Umbilical cord (tissue), 2 donors: ENCODE results near the gene ANO1. TPM values are rescaled to one million over a fixed set of nuclear protein-coding genes. Genes with fewer than 3 reads are reported as not detected.

ENCODE experiments used
- DNase-seq: peaks from one replicate; pipeline ENCODE4 v3.0.0-alpha.2; 2015; ENCODE audit warnings: low spot score
- total RNA-seq: library from RNA; depleted of rRNA; stranded (reverse); fragments of >200 nt; gene quantifications from one replicate; pipeline ENCODE4 v1.2.3, GENCODE V29; 2014; ENCODE audit warnings: low replicate concordance; ENCODE audit not compliant: insufficient read depth

ANO1 gene
- total RNA-seq, 1 donor from 2014 or later, result 4.6 TPM

- peak; percentile 67 for DNase-seq
Observed at GRCh38 chr11:70095541-70096252, 17.6 kb downstream of the ANO1 start.

- DNase-seq, result no peak
Observed at GRCh38 chr11:70097783-70098563, 19.9 kb downstream of the ANO1 start.

- DNase-seq, result no peak
Observed at GRCh38 chr11:70098936-70099335, 20.8 kb downstream of the ANO1 start.

GRCh38 chr11:70099578-70100279 lies 21.6 kb downstream of the ANO1 start:
- DNase-seq, result peak; percentile 56

GRCh38 chr11:70100280-70100603 lies 22.1 kb downstream of the ANO1 start:
- no peak for DNase-seq

GRCh38 chr11:70100791-70101190 lies 22.7 kb downstream of the ANO1 start:
- no peak for DNase-seq

GRCh38 chr11:70103256-70103975 lies 25.3 kb downstream of the ANO1 start:
- DNase-seq, result no peak

GRCh38 chr11:70104419-70104818 lies 26.3 kb downstream of the ANO1 start:
- peak; percentile 69 for DNase-seq

GRCh38 chr11:70104961-70105360 lies 26.8 kb downstream of the ANO1 start:
- no peak for DNase-seq

GRCh38 chr11:70105369-70105754 lies 27.2 kb downstream of the ANO1 start:
- DNase-seq, result no peak

- no peak for DNase-seq
Observed at GRCh38 chr11:70105755-70106571, 27.8 kb downstream of the ANO1 start.

- DNase-seq, result no peak
Observed at GRCh38 chr11:70106757-70107156, 28.6 kb downstream of the ANO1 start.

GRCh38 chr11:70107191-70107590 lies 29.1 kb downstream of the ANO1 start:
- no peak for DNase-seq

- DNase-seq, result no peak
Observed at GRCh38 chr11:70107756-70108155, 29.6 kb downstream of the ANO1 start.

GRCh38 chr11:70108250-70108649 lies 30.1 kb downstream of the ANO1 start:
- peak; percentile 31 for DNase-seq

GRCh38 chr11:70109006-70109405 lies 30.9 kb downstream of the ANO1 start:
- peak; percentile 26 for DNase-seq

- DNase-seq, result no peak
Observed at GRCh38 chr11:70109903-70110302, 31.8 kb downstream of the ANO1 start.

- DNase-seq, result no peak
Observed at GRCh38 chr11:70110538-70111055, 32.5 kb downstream of the ANO1 start.

GRCh38 chr11:70111269-70112016 lies 33.3 kb downstream of the ANO1 start:
- DNase-seq, result no peak

GRCh38 chr11:70112017-70112434 lies 33.9 kb downstream of the ANO1 start:
- DNase-seq, result peak; percentile 74
